ENCODE data around the gene ZFYVE27.

DNA sequence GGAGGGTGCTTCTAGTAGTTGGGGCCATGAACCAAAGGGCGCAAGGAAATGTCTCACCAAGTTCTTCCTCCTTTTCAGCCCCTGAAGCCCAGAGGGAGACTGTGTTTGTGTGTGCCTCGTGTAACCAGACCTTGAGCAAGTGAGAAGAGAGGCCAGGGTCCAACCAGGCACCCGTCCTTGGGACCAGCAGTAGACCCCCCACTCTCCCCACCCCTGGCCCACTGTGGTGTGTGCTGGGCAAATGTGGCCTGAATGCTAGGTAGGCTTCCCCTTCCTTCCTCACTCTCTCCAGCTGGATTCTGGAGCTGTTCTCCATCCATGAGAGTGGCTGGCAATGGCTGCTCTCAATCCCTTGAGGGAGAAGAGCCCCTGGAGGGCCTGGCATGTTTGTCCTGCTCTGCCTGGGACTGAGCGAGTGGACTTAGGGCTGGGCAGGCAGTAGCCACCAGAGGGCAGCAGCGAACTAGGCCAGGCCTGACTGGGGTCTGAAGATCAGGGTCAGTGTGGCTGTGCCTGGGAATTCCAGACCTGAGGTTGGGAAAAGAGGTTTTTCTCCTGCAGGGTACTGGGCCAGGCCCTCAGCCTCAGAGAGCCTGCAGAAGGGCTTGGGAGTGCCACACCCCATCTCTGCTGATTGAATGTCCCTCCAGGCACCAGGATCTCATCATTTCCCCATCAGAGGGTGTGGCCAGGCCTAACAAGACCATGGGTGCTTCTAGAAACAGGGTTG lies 22.4 kb downstream of the ZFYVE27 start:
- TF ChIP-seq, protein P1, sequence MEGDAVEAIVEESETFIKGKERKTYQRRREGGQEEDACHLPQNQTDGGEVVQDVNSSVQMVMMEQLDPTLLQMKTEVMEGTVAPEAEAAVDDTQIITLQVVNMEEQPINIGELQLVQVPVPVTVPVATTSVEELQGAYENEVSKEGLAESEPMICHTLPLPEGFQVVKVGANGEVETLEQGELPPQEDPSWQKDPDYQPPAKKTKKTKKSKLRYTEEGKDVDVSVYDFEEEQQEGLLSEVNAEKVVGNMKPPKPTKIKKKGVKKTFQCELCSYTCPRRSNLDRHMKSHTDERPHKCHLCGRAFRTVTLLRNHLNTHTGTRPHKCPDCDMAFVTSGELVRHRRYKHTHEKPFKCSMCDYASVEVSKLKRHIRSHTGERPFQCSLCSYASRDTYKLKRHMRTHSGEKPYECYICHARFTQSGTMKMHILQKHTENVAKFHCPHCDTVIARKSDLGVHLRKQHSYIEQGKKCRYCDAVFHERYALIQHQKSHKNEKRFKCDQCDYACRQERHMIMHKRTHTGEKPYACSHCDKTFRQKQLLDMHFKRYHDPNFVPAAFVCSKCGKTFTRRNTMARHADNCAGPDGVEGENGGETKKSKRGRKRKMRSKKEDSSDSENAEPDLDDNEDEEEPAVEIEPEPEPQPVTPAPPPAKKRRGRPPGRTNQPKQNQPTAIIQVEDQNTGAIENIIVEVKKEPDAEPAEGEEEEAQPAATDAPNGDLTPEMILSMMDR (IDR thresholded peaks at IDR 0.05), result peak; percentile 17 to 69 (median 62)
- no peak for TF ChIP-seq POLR2A (IDR thresholded peaks at IDR 0.05)

Data from esophagus squamous epithelium (tissue), 4 donors.